Mesendoderm (in vitro differentiated cells): ENCODE measurements around the gene FAM163B.

Experiments
- DNase-seq: peaks from one replicate; pipeline ENCODE4 v3.0.0; 2013
- H2AK5ac ChIP-seq: 2 replicates; pipeline ENCODE4 v1.6.1; 2013; ENCODE audit warnings: low read length, inconsistent platforms
- H2BK120ac ChIP-seq: 2 replicates; pipeline ENCODE4 v1.6.1; 2013; ENCODE audit warnings: low read depth, mild to moderate bottlenecking, low read length, moderate library complexity, mixed read lengths
- H2BK15ac ChIP-seq: replicated peaks from 2 replicates; pipeline ENCODE4 v1.6.1; 2013; ENCODE audit warnings: low read depth, mild to moderate bottlenecking, moderate library complexity
- H2BK5ac ChIP-seq: 2 replicates; pipeline ENCODE4 v1.6.1; 2013; ENCODE audit warnings: low read length, inconsistent platforms
- H3K18ac ChIP-seq: 2 replicates; pipeline ENCODE4 v1.6.1; 2013; ENCODE audit warnings: mild to moderate bottlenecking, low read length, mixed read lengths
- H3K23ac ChIP-seq: one replicate; pipeline ENCODE4 v1.6.1; 2013; ENCODE audit warnings: low read length
- H3K27ac ChIP-seq: 2 replicates; pipeline ENCODE4 v1.5.1; 2013; ENCODE audit warnings: low read depth, mild to moderate bottlenecking, inconsistent platforms, low read length, moderate library complexity
- H3K27me3 ChIP-seq: 2 replicates; pipeline ENCODE4 v1.6.1; 2013; ENCODE audit warnings: low read length, control low read depth, mild to moderate bottlenecking, inconsistent platforms; ENCODE audit not compliant: insufficient read depth, poor library complexity
- H3K36me3 ChIP-seq: 2 replicates; pipeline ENCODE4 v1.6.1; 2013; ENCODE audit warnings: low read length, inconsistent platforms; ENCODE audit not compliant: control insufficient read depth, insufficient read depth
- H3K4ac ChIP-seq: one replicate; pipeline ENCODE4 v1.6.1; 2013; ENCODE audit warnings: low read depth, mild to moderate bottlenecking, low read length, moderate library complexity
- H3K4me1 ChIP-seq: 2 replicates; pipeline ENCODE4 v1.6.1; 2013; ENCODE audit warnings: low read depth, low read length, inconsistent platforms; ENCODE audit not compliant: control insufficient read depth
- H3K4me2 ChIP-seq: 2 replicates; pipeline ENCODE4 v1.6.1; 2013; ENCODE audit warnings: low read length
- H3K4me3 ChIP-seq: 2 replicates; pipeline ENCODE4 v1.5.1; 2013; ENCODE audit warnings: mild to moderate bottlenecking, low read length
- H3K56ac ChIP-seq: one replicate; pipeline ENCODE4 v1.6.1; 2013; ENCODE audit warnings: low read length
- H3K79me1 ChIP-seq: 2 replicates; pipeline ENCODE4 v1.6.1; 2013; ENCODE audit warnings: low read length, inconsistent platforms
- H3K79me2 ChIP-seq: 2 replicates; pipeline ENCODE4 v1.6.1; 2013; ENCODE audit warnings: mild to moderate bottlenecking, low read length; ENCODE audit not compliant: control insufficient read depth, insufficient read depth
- H3K9ac ChIP-seq: 2 replicates; pipeline ENCODE4 v1.6.1; 2013; ENCODE audit warnings: low read length, inconsistent platforms
- H4K5ac ChIP-seq: one replicate; pipeline ENCODE4 v1.6.1; 2013; ENCODE audit warnings: low read length
- H4K8ac ChIP-seq: one replicate; pipeline ENCODE4 v1.6.1; 2013; ENCODE audit warnings: low read depth, mild to moderate bottlenecking, control low read depth, low read length, moderate library complexity
- WGBS: extraction: QIAGEN DNeasy Blood & Tissue Kit; methylation state at CpG from one replicate; pipeline ENCODE4 v1.1.7; 2013; ENCODE audit warnings: low lambda C conversion rate, missing lambda C conversion rate; ENCODE audit not compliant: insufficient coverage; ENCODE audit errors: extremely low coverage; 5-methylcytosine and 5-hydroxymethylcytosine counted together

Gene FAM163B

DNA sequence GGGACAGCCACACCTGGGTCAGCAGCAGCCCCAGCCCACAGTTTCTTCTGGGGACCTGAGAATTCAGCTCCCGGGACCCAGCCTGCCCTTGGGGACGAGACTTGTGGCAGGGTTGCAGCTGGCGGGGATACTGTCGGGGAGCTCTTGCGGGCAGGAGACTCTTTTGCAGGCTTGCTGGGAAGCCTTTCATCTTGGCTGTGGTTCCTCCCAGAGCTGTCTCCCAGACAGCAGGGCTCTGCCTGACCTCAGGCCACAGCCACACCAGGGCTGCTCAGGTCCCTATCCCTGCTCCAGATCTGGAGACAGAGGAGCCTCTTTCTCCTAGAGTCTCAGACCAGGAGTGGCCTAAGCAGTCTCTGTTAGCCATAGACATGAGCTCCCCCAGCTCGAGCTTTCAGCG lies 79.7 kb downstream of the FAM163B start:
- no peak overlapping the region for H3K9ac ChIP-seq
- no peak for DNase-seq
- no CpG with 5 or more reads among the region's 7 CpGs for whole genome bisulfite sequencing

GRCh38 chr9:133528876-133529241 lies 80.3 kb downstream of the FAM163B start:
- DNase-seq, result no peak
- Histone ChIP-seq H3K18ac (no peak overlapping the region), H3K23ac (no peak overlapping the region), H3K27me3 (no peaks in the 10 kb centered on the region), H3K27ac (no peak overlapping the region), H3K4me2 (no peak overlapping the region), H3K79me2 (no peaks in the 10 kb centered on the region), H3K36me3 (no peaks in the 10 kb centered on the region), H2BK15ac (no peak overlapping the region), H2BK120ac (no peak overlapping the region), H4K5ac (no peak overlapping the region), H3K9ac (no peak overlapping the region), H3K4me1 (peaks cover 19% of the 10 kb centered on the region), H3K4ac (no peak overlapping the region), H3K56ac (no peak overlapping the region), H2BK5ac (no peak overlapping the region), H2AK5ac (no peak overlapping the region), H3K4me3 (no peak overlapping the region), H4K8ac (no peak overlapping the region), H3K79me1 (no peaks in the 10 kb centered on the region)
- no CpG with 5 or more reads among the region's 11 CpGs for WGBS

More for the DNA sequence above, 79.7 kb downstream of the FAM163B start:
- Histone ChIP-seq H3K23ac (no peak overlapping the region), H3K4me3 (no peak overlapping the region), H3K79me2 (no peaks in the 10 kb centered on the region), H2AK5ac (no peak overlapping the region), H3K56ac (no peak overlapping the region), H3K27ac (no peak overlapping the region), H3K4me2 (no peak overlapping the region), H3K4me1 (peaks cover 19% of the 10 kb centered on the region), H3K36me3 (no peaks in the 10 kb centered on the region), H3K27me3 (no peaks in the 10 kb centered on the region), H3K79me1 (no peaks in the 10 kb centered on the region), H2BK5ac (no peak overlapping the region), H2BK120ac (no peak overlapping the region), H3K4ac (no peak overlapping the region), H4K5ac (no peak overlapping the region), H4K8ac (no peak overlapping the region), H2BK15ac (no peak overlapping the region), H3K18ac (no peak overlapping the region)

DNA sequence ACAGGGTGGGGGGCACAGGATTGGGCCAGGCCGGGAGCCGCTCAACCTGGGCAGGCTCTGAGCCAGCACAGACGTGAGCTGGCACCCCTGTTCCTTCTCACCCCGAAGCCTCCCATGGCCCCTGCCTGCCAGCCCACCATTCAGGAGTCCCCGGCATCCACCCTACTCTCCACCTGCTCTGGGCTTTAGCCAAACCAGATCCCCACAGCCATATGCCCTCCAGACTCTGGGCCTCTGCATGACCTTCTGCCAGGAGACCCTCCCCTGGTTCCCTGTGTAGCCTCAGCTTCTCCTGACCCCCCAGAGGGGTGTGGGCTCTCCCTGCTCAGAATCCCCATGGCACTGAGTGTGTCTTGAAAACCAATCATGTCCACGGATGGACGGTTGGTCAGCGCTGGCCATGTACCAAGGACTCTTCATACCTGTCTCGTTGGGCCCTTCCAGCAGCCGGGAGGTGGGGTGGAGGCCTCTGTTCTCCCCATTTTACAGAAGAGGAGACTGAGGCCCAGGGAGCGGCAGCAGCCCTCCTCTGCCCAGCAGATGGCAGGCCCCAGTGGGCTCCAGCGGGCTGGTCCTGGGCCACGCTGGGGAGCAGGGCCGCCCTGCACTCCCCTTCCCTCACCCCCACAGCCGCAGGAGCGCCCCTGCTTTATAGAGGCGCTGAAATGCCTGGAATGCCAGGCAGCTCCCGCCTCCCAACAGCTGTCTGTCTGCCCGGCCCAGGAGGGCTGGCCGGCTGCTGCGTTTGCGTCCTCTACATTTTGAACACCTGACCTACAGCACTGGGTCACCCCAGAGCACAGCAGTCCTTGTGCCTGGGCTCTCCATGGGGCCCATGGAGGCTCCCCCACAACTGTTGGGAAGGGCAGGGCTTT lies 81.0 kb downstream of the FAM163B start:
- Histone ChIP-seq H3K36me3 (no peaks in the 10 kb centered on the region), H3K56ac (peak overlapping the region; percentile 83), H2BK5ac (no peak overlapping the region), H3K4me3 (no peak overlapping the region), H3K23ac (no peak overlapping the region), H2BK15ac (no peak overlapping the region), H3K4me2 (no peak overlapping the region), H2AK5ac (peak overlapping the region; percentile 41), H3K4ac (no peak overlapping the region), H4K8ac (no peak overlapping the region), H3K4me1 (peaks cover 19% of the 10 kb centered on the region), H4K5ac (no peak overlapping the region), H3K79me2 (no peaks in the 10 kb centered on the region), H3K18ac (peak overlapping the region; percentile 69), H3K79me1 (no peaks in the 10 kb centered on the region), H3K9ac (no peak overlapping the region), H3K27ac (no peak overlapping the region), H3K27me3 (no peaks in the 10 kb centered on the region), H2BK120ac (no peak overlapping the region)
- WGBS, result no CpG with 5 or more reads among the region's 22 CpGs
- DNase-seq, result no peak

DNA sequence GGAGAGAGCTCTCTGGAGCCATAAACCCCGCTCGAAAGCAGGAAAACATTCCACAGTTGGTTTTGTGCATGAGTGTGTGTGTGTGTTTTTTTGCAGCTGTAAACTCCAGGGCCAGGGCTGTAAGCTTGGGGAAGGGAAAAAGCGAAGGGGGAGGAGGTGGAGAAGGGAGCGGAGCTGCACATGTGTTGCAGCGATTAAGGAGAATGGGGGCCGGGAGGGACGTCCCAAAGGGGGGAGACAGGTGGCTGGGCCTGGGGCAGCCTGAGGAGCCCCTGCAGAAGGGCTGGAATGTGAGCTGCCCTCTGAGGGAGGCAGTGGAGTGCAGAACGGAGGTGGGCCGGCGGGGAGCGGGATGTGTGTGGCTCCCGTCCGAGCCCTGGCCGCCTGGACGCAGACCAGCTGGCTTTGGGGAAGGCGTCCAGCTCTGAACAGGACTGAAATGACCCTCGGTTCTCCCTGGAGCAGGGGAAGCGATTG lies 81.7 kb downstream of the FAM163B start:
- no peaks in the 10 kb centered on the region for H3K79me1 ChIP-seq
- H3K79me2 ChIP-seq, result no peaks in the 10 kb centered on the region
- DNase-seq, result no peak
- H3K4me2 ChIP-seq, result no peak overlapping the region
- H2BK15ac ChIP-seq, result no peak overlapping the region
- H3K36me3 ChIP-seq, result no peaks in the 10 kb centered on the region
- no CpG with 5 or more reads among the region's 18 CpGs for WGBS
- peak overlapping the region; percentile 32 for H3K23ac ChIP-seq
- H2BK120ac ChIP-seq, result peak overlapping the region; percentile 22
- no peaks in the 10 kb centered on the region for H3K27me3 ChIP-seq
- H3K27ac ChIP-seq, result peak overlapping the region; percentile 6
- peaks cover 19% of the 10 kb centered on the region for H3K4me1 ChIP-seq
- no peak overlapping the region for H3K4me3 ChIP-seq
- peak overlapping the region; percentile 40 for H3K9ac ChIP-seq
- H4K5ac ChIP-seq, result no peak overlapping the region
- H2BK5ac ChIP-seq, result peak overlapping the region; percentile 33
- no peak overlapping the region for H4K8ac ChIP-seq
- H3K4ac ChIP-seq, result no peak overlapping the region
- H3K18ac ChIP-seq, result peak overlapping the region; percentile 69
- H2AK5ac ChIP-seq, result no peak overlapping the region
- peak overlapping the region; percentile 83 for H3K56ac ChIP-seq
